ENCODE results near the gene PRR20D. TPM values are rescaled to one million over a fixed set of nuclear protein-coding genes. Genes with fewer than 3 reads are reported as not detected.
"Not testable (repeated sequence)": the region's sequence is repeated elsewhere in the genome, so short reads cannot be mapped to it uniquely, and the experiment has no call there.

The PRR20D gene
- total RNA-seq, 1 experiment from 2014 or later = not detected

- H3K27me3 Mint-ChIP-seq (ENCODE audit: insufficient read depth, unreplicated experiment); H3K36me3 ChIP-seq (ENCODE audit: control insufficient read depth, insufficient read depth, low read length); DNase-seq; H3K27ac Mint-ChIP-seq (ENCODE audit: unreplicated experiment); H3K4me1 ChIP-seq; H3K4me3 Mint-ChIP-seq (ENCODE audit: unreplicated experiment); CTCF ChIA-PET; H3K36me3 Mint-ChIP-seq (ENCODE audit: insufficient read depth, unreplicated experiment); H3K4me3 ChIP-seq (ENCODE audit: low read depth, low read length); POLR2A ChIA-PET; H3K9me3 ChIP-seq; BruUV-seq (replicated peaks); H3K27me3 ChIP-seq (replicated peaks; ENCODE audit: control insufficient read depth, insufficient read depth, low read length); intact Hi-C loops (cut with micrococcal nuclease; ENCODE audit: unreplicated experiment); H3K9me3 Mint-ChIP-seq (ENCODE audit: unreplicated experiment); H3K4me1 Mint-ChIP-seq (ENCODE audit: low read depth, unreplicated experiment): not testable (repeated sequence)
Measured at GRCh38 chr13:57147188-57147587, 13.2 kb upstream of the PRR20D start, which contains the start of gene PRR20B. Gene PRR20B, plus strand, starts transcription at chr13:57147488. Its CDS starts 387 bp downstream, at chr13:57147875.

DNA sequence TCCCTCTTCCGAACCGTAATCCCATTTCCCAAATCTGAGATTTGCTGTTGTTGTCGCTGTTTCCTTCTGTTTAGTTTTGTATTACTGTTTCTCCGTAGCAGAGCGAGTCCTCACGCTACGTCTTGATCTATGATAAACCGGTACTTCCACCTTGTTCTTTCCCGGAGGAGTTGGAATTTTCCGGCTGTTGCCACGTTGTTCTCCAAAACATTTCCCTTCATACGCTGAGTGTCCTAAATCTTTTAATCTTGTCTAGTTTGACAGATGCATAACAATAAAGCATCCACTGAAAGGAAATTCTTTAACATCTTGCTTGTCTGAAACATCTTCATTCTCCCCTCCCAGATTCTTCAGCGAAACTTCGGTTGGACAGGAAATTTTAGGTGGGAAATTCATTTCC, 12.3 kb upstream of the PRR20D start:
- DNase-seq = peak in 1 of 2 experiments; percentile 2
- H3K9me3 ChIP-seq; H3K36me3 ChIP-seq (ENCODE audit: control insufficient read depth, insufficient read depth, low read length); H3K36me3 Mint-ChIP-seq (ENCODE audit: insufficient read depth, unreplicated experiment); intact Hi-C loops (cut with micrococcal nuclease; ENCODE audit: unreplicated experiment); H3K27me3 Mint-ChIP-seq (ENCODE audit: insufficient read depth, unreplicated experiment); H3K4me1 ChIP-seq; H3K9me3 Mint-ChIP-seq (ENCODE audit: unreplicated experiment); H3K4me1 Mint-ChIP-seq (ENCODE audit: low read depth, unreplicated experiment); H3K4me3 Mint-ChIP-seq (ENCODE audit: unreplicated experiment); H3K4me3 ChIP-seq (ENCODE audit: low read depth, low read length); CTCF ChIA-PET; BruUV-seq (replicated peaks); H3K27ac Mint-ChIP-seq (ENCODE audit: unreplicated experiment); H3K27me3 ChIP-seq (replicated peaks; ENCODE audit: control insufficient read depth, insufficient read depth, low read length); POLR2A ChIA-PET: not testable (repeated sequence)

- H3K36me3 ChIP-seq (ENCODE audit: control insufficient read depth, insufficient read depth, low read length); intact Hi-C loops (cut with micrococcal nuclease; ENCODE audit: unreplicated experiment); BruUV-seq (replicated peaks); H3K4me1 ChIP-seq; H3K27me3 Mint-ChIP-seq (ENCODE audit: insufficient read depth, unreplicated experiment); H3K4me3 Mint-ChIP-seq (ENCODE audit: unreplicated experiment); DNase-seq; H3K9me3 Mint-ChIP-seq (ENCODE audit: unreplicated experiment); POLR2A ChIA-PET; H3K9me3 ChIP-seq; H3K4me3 ChIP-seq (ENCODE audit: low read depth, low read length); H3K36me3 Mint-ChIP-seq (ENCODE audit: insufficient read depth, unreplicated experiment); H3K4me1 Mint-ChIP-seq (ENCODE audit: low read depth, unreplicated experiment); H3K27me3 ChIP-seq (replicated peaks; ENCODE audit: control insufficient read depth, insufficient read depth, low read length); CTCF ChIA-PET; H3K27ac Mint-ChIP-seq (ENCODE audit: unreplicated experiment): not testable (repeated sequence)
Measured at GRCh38 chr13:57153761-57154160, 6.7 kb upstream of the PRR20D start, which contains the start of gene PRR20C. Gene PRR20C, plus strand, starts transcription at chr13:57154061. Its CDS starts 387 bp downstream, at chr13:57154448.

DNA sequence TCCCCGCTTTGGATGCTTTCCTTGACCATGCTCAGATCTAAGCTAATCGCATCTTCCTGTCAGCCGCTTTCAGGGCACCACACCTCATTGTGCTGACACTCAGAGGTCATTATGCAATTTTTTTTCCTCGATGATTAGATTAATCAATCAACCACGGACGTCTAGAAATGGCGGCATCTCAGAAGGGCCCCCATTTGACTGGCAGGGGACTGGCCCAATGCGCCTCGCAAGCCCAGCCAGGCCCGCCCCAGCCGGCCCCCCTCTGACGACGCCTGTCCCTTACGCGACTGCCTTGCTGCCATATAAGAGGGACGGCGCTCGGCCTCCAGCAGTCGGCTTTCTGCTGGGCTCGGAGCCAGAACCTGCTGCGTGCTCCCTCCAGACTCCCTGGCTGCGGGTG, 6.5 kb downstream of the PRR20D start, which contains the start of gene PRR20E:
PRR20E (plus strand) TSS at position 301 of the 400 bp plus-strand sequence. CDS start 387 bp downstream, outside the sequence.
- H3K4me1 Mint-ChIP-seq (ENCODE audit: low read depth, unreplicated experiment); H3K4me3 Mint-ChIP-seq (ENCODE audit: unreplicated experiment); H3K36me3 ChIP-seq (ENCODE audit: control insufficient read depth, insufficient read depth, low read length); DNase-seq; BruUV-seq (replicated peaks); intact Hi-C loops (cut with micrococcal nuclease; ENCODE audit: unreplicated experiment); H3K9me3 Mint-ChIP-seq (ENCODE audit: unreplicated experiment); H3K4me3 ChIP-seq (ENCODE audit: low read depth, low read length); H3K36me3 Mint-ChIP-seq (ENCODE audit: insufficient read depth, unreplicated experiment); H3K27ac Mint-ChIP-seq (ENCODE audit: unreplicated experiment); CTCF ChIA-PET; H3K9me3 ChIP-seq; H3K4me1 ChIP-seq; H3K27me3 ChIP-seq (replicated peaks; ENCODE audit: control insufficient read depth, insufficient read depth, low read length); H3K27me3 Mint-ChIP-seq (ENCODE audit: insufficient read depth, unreplicated experiment); POLR2A ChIA-PET: not testable (repeated sequence)

DNA sequence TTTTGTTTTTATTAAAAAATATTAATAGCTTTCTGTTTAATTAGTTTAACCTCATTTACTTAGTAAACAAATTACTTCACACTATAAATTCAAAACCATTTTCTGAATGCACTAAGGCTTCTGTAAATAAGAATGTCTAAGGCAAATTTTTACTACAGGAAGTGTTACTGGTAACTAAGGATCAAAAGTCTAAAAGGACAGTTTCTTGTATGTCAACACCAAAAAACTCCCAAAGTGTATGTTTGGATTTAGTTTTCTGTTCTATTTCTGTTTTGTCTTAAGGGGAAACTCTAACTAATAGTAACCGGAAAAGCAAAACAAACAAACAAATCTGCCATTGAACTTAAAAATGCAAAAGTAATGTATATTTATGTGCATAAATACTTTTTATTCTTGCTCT, 31.2 kb downstream of the PRR20D start:
- H3K27me3 Mint-ChIP-seq (ENCODE audit: insufficient read depth, unreplicated experiment) = no peaks in the 10 kb centered on the region
- H3K36me3 ChIP-seq (ENCODE audit: control insufficient read depth, insufficient read depth, low read length) = no peaks in the 10 kb centered on the region
- CTCF ChIA-PET = no interaction called here
- H3K9me3 Mint-ChIP-seq (ENCODE audit: unreplicated experiment) = no peaks in the 10 kb centered on the region
- no peak for DNase-seq
- H3K4me1 ChIP-seq = no peaks in the 10 kb centered on the region
- H3K4me1 Mint-ChIP-seq (ENCODE audit: low read depth, unreplicated experiment) = no peaks in the 10 kb centered on the region
- H3K27me3 ChIP-seq (replicated peaks; ENCODE audit: control insufficient read depth, insufficient read depth, low read length) = no peaks in the 10 kb centered on the region
- no peaks in the 10 kb centered on the region for H3K36me3 Mint-ChIP-seq (ENCODE audit: insufficient read depth, unreplicated experiment)
- intact Hi-C loops (cut with micrococcal nuclease; ENCODE audit: unreplicated experiment) = no loop called here
- no peaks in the 10 kb centered on the region; the same call in 1 of the 2 replicates for H3K9me3 ChIP-seq
- H3K4me3 ChIP-seq (ENCODE audit: low read depth, low read length) = no peak overlapping the region
- no peak overlapping the region for H3K4me3 Mint-ChIP-seq (ENCODE audit: unreplicated experiment)
- BruUV-seq (replicated peaks) = no TSS peak
- POLR2A ChIA-PET = no interaction called here
- no peak overlapping the region for H3K27ac Mint-ChIP-seq (ENCODE audit: unreplicated experiment)
- TF ChIP-seq CTCF (IDR thresholded peaks at IDR 0.05; ENCODE audit: insufficient read depth in 1 of 2, low read depth in 1 of 2, low read length in 1 of 2, severe bottlenecking in 1 of 2, unreplicated experiment in 1 of 2) = no peak
